ENCODE results near the gene IQUB. TPM values are rescaled to one million over a fixed set of nuclear protein-coding genes. Genes with fewer than 3 reads are reported as not detected.
"Not testable (repeated sequence)": the region's sequence is repeated elsewhere in the genome, so short reads cannot be mapped to it uniquely, and the experiment has no call there.

IQUB gene
- total RNA-seq, 1 donor from 2014 or later: 2.1 TPM

- no peaks in the 10 kb centered on the region for H3K4me1 Mint-ChIP-seq (ENCODE audit: unreplicated experiment)
- no peak for TF ChIP-seq CTCF (conservative IDR thresholded peaks at IDR 0.05)
- peaks cover 6% of the 10 kb centered on the region for H3K9me3 Mint-ChIP-seq
- H3K36me3 Mint-ChIP-seq: no peaks in the 10 kb centered on the region
- H3K27ac Mint-ChIP-seq: no peak overlapping the region
- no peak for DNase-seq (ENCODE audit: extremely low spot score, unreplicated experiment)
- H3K4me3 Mint-ChIP-seq: no peak overlapping the region
- no peaks in the 10 kb centered on the region for H3K27me3 Mint-ChIP-seq
Observed at GRCh38 chr7:123480107-123480506, 54.3 kb downstream of the IQUB start.

- not testable (repeated sequence) for H3K27ac Mint-ChIP-seq; H3K27me3 Mint-ChIP-seq; H3K4me3 Mint-ChIP-seq; DNase-seq (ENCODE audit: extremely low spot score, unreplicated experiment); H3K36me3 Mint-ChIP-seq; H3K4me1 Mint-ChIP-seq (ENCODE audit: unreplicated experiment); H3K9me3 Mint-ChIP-seq
Observed at GRCh38 chr7:123478056-123478455, 56.3 kb downstream of the IQUB start.

- Mint-ChIP-seq H3K36me3 (no peaks in the 10 kb centered on the region), H3K27ac (no peak overlapping the region), H3K4me3 (no peak overlapping the region), H3K9me3 (peaks cover 6% of the 10 kb centered on the region), H3K4me1 (ENCODE audit: unreplicated experiment) (peaks cover 7% of the 10 kb centered on the region), H3K27me3 (no peaks in the 10 kb centered on the region)
- no peak for TF ChIP-seq CTCF (conservative IDR thresholded peaks at IDR 0.05)
- DNase-seq (ENCODE audit: extremely low spot score, unreplicated experiment): no peak
Observed at GRCh38 chr7:123472750-123473445, 61.5 kb downstream of the IQUB start.

- Mint-ChIP-seq H3K27me3 (no peaks in the 10 kb centered on the region), H3K4me1 (ENCODE audit: unreplicated experiment) (peaks cover 7% of the 10 kb centered on the region), H3K36me3 (no peaks in the 10 kb centered on the region), H3K4me3 (no peak overlapping the region), H3K27ac (no peak overlapping the region), H3K9me3 (peaks cover 6% of the 10 kb centered on the region)
- no peak for DNase-seq (ENCODE audit: extremely low spot score, unreplicated experiment)
- TF ChIP-seq CTCF (conservative IDR thresholded peaks at IDR 0.05): no peak
Observed at GRCh38 chr7:123472327-123472726, 62.1 kb downstream of the IQUB start.

GRCh38 chr7:123468303-123468702 is 66.1 kb downstream of the IQUB start:
- DNase-seq (ENCODE audit: extremely low spot score, unreplicated experiment): no peak
- Mint-ChIP-seq H3K27me3 (no peaks in the 10 kb centered on the region), H3K27ac (no peak overlapping the region), H3K9me3 (no peaks in the 10 kb centered on the region), H3K36me3 (no peaks in the 10 kb centered on the region), H3K4me1 (ENCODE audit: unreplicated experiment) (peaks cover 7% of the 10 kb centered on the region), H3K4me3 (no peak overlapping the region)
- TF ChIP-seq CTCF (conservative IDR thresholded peaks at IDR 0.05): no peak

GRCh38 chr7:123463890-123464289 is 70.5 kb downstream of the IQUB start:
- DNase-seq (ENCODE audit: extremely low spot score, unreplicated experiment): no peak
- no peaks in the 10 kb centered on the region for H3K27me3 Mint-ChIP-seq
- H3K4me3 Mint-ChIP-seq: no peak overlapping the region
- no peaks in the 10 kb centered on the region for H3K9me3 Mint-ChIP-seq
- TF ChIP-seq CTCF (conservative IDR thresholded peaks at IDR 0.05): no peak
- no peak overlapping the region for H3K27ac Mint-ChIP-seq
- no peaks in the 10 kb centered on the region for H3K36me3 Mint-ChIP-seq
- H3K4me1 Mint-ChIP-seq (ENCODE audit: unreplicated experiment): no peaks in the 10 kb centered on the region
